OCI-M1 (cell line): ENCODE results near the gene MUC2.

Experiments
- DNase-seq: peaks from one replicate; lab custom pipeline; 2025; lab: John Stamatoyannopoulos, UW

The MUC2 gene

GRCh38 chr11:1051356-1052132, 23.1 kb upstream of the MUC2 start:
- DNase-seq: no peak

- DNase-seq: no peak
Observed at GRCh38 chr11:1052133-1053011, 22.3 kb upstream of the MUC2 start.

GRCh38 chr11:1053121-1053901, 21.4 kb upstream of the MUC2 start:
- no peak for DNase-seq

- DNase-seq: no peak
Observed at GRCh38 chr11:1054143-1055108, 20.2 kb upstream of the MUC2 start.

GRCh38 chr11:1055109-1055703, 19.5 kb upstream of the MUC2 start:
- DNase-seq: no peak

GRCh38 chr11:1055990-1056771, 18.5 kb upstream of the MUC2 start:
- DNase-seq: no peak

GRCh38 chr11:1057806-1058205, 16.9 kb upstream of the MUC2 start:
- no peak for DNase-seq

GRCh38 chr11:1059759-1060158, 14.9 kb upstream of the MUC2 start:
- DNase-seq: no peak

GRCh38 chr11:1060410-1060809, 14.3 kb upstream of the MUC2 start:
- DNase-seq: no peak

- no peak for DNase-seq
Observed at GRCh38 chr11:1060852-1061616, 13.6 kb upstream of the MUC2 start.

GRCh38 chr11:1062075-1062820, 12.4 kb upstream of the MUC2 start:
- DNase-seq: no peak

GRCh38 chr11:1064167-1064566, 10.5 kb upstream of the MUC2 start:
- peak; percentile 46 for DNase-seq

GRCh38 chr11:1067812-1068496, 6.7 kb upstream of the MUC2 start:
- DNase-seq: no peak

GRCh38 chr11:1069740-1070139, 4.9 kb upstream of the MUC2 start:
- DNase-seq: no peak

- no peak for DNase-seq
Observed at GRCh38 chr11:1070594-1071462, 3.8 kb upstream of the MUC2 start.

- DNase-seq: no peak
Observed at GRCh38 chr11:1071571-1072115, 3.0 kb upstream of the MUC2 start.
